ENCODE data around the gene HMGN3.

The HMGN3 gene

DNA sequence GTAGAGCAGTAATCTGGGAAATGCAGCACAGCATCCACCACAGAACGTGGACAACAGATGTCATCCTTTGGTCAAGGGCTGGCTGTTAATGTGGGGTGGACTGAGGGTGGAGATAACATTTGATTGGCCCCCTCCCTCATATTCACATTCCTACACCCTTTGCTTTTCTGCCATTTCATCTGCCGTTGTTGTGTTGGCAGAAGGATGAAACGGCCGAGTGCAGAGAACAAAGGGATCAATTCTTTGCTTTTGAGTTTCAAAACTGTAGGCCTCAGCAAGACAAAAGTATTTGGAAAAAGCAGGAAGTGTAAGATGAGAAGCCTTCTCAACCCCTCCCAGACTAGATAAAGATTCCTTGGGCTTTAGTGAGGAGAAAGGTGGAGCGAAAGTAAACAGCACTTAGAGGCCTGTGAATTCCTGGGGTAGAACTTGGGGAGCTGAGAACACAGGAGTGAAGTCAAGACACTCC is 82.2 kb downstream of the HMGN3 start:
- no peak for DNase-seq (ENCODE audit: low read depth)
- H3K4me3 ChIP-seq (ENCODE audit: low read length): no peak overlapping the region
- TF ChIP-seq, protein P1, sequence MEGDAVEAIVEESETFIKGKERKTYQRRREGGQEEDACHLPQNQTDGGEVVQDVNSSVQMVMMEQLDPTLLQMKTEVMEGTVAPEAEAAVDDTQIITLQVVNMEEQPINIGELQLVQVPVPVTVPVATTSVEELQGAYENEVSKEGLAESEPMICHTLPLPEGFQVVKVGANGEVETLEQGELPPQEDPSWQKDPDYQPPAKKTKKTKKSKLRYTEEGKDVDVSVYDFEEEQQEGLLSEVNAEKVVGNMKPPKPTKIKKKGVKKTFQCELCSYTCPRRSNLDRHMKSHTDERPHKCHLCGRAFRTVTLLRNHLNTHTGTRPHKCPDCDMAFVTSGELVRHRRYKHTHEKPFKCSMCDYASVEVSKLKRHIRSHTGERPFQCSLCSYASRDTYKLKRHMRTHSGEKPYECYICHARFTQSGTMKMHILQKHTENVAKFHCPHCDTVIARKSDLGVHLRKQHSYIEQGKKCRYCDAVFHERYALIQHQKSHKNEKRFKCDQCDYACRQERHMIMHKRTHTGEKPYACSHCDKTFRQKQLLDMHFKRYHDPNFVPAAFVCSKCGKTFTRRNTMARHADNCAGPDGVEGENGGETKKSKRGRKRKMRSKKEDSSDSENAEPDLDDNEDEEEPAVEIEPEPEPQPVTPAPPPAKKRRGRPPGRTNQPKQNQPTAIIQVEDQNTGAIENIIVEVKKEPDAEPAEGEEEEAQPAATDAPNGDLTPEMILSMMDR (conservative IDR thresholded peaks at IDR 0.05; ENCODE audit: low read depth, low read length): no peak
